CD4-positive, CD25-positive, alpha-beta regulatory T cell (primary cell): Measurements from ENCODE around the gene LRRC74B. TPM values are rescaled to one million over a fixed set of nuclear protein-coding genes. Genes with fewer than 3 reads are reported as not detected.
"Not testable (repeated sequence)": the region's sequence is repeated elsewhere in the genome, so short reads cannot be mapped to it uniquely, and the experiment has no call there.

Source experiments
- ATAC-seq, 2 donors: fragments of 150-1000 bp; cut with Tn5 transposase; one replicate each; pipeline ENCODE4 v1.10.0; 2021; ENCODE audit warnings: low read depth in 2 of 2, moderate number of reproducible peaks in 2 of 2, moderate library complexity in 1 of 2
- DNase-seq, 3 donors: peaks; one replicate each; pipeline versions ENCODE4 v3.0.0 to v3.0.0-alpha.2; 2012 to 2022; ENCODE audit warnings: mixed read lengths in 1 of 3
- H3K27ac ChIP-seq: one replicate; pipeline ENCODE4 v1.7.0; 2013; ENCODE audit warnings: mild to moderate bottlenecking, low read length; ENCODE audit not compliant: insufficient read depth, poor library complexity, severe bottlenecking
- H3K27me3 ChIP-seq: one replicate; pipeline ENCODE4 v1.7.0; 2013; ENCODE audit warnings: low read length; ENCODE audit not compliant: control insufficient read depth, insufficient read depth
- H3K36me3 ChIP-seq: one replicate; pipeline ENCODE4 v1.7.0; 2013; ENCODE audit warnings: mild to moderate bottlenecking, low read length, moderate library complexity; ENCODE audit not compliant: control insufficient read depth, insufficient read depth
- H3K4me1 ChIP-seq: 2 replicates; pipeline ENCODE4 v1.7.0; 2013; ENCODE audit warnings: mild to moderate bottlenecking, low read length; ENCODE audit not compliant: insufficient read depth, control insufficient read depth, poor library complexity, severe bottlenecking
- H3K4me3 ChIP-seq: one replicate; pipeline ENCODE4 v1.7.0; 2013; ENCODE audit warnings: low read depth, mild to moderate bottlenecking, low read length, moderate library complexity
- H3K9me3 ChIP-seq, 2 experiments: 1 replicate in 1 of 2; 2 replicates in 1 of 2; pipeline ENCODE4 v1.7.0; 2013; ENCODE audit warnings: low read length in 2 of 2, mild to moderate bottlenecking in 1 of 2, moderate library complexity in 1 of 2; ENCODE audit not compliant: control insufficient read depth in 2 of 2
- H3K27ac Mint-ChIP-seq, 3 donors: one replicate each; pipeline ENCODE4 v1.8.0; 2020 to 2022; ENCODE audit warnings: mild to moderate bottlenecking in 3 of 3, mixed read lengths in 3 of 3, moderate library complexity in 2 of 3
- H3K27me3 Mint-ChIP-seq: one replicate; pipeline ENCODE4 v1.8.0; 2022; ENCODE audit warnings: mild to moderate bottlenecking, mixed read lengths
- H3K36me3 Mint-ChIP-seq: one replicate; pipeline ENCODE4 v1.8.0; 2020; ENCODE audit warnings: mixed read lengths
- H3K4me1 Mint-ChIP-seq, 4 donors: one replicate each; pipeline ENCODE4 v1.8.0; 2020 to 2022; ENCODE audit warnings: mixed read lengths in 4 of 4, mild to moderate bottlenecking in 1 of 4
- H3K4me3 Mint-ChIP-seq, 4 donors: one replicate each; pipeline ENCODE4 v1.8.0; 2020 to 2022; ENCODE audit warnings: mild to moderate bottlenecking in 4 of 4, mixed read lengths in 4 of 4, moderate library complexity in 3 of 4
- H3K9me3 Mint-ChIP-seq, 7 donors: one replicate each; pipeline ENCODE4 v1.8.0; 2020 to 2022; ENCODE audit warnings: mixed read lengths in 7 of 7, mild to moderate bottlenecking in 3 of 7, moderate library complexity in 2 of 7
- polyA plus RNA-seq, 4 donors: library from polyadenylated mRNA; unstranded; fragments of 300-500 nt; fragmentation: Illumina TruSeq; gene quantifications; one replicate each; pipeline ENCODE4 v1.2.3, GENCODE V29; 2021
- total RNA-seq: library from RNA; stranded (reverse); gene quantifications from one replicate; pipeline ENCODE4 v1.2.3, GENCODE V29; 2022

LRRC74B gene
- total and polyA plus RNA-seq, 5 donors from 2014 or later = 0.10 TPM; not detected in 4

- Histone ChIP-seq H3K27me3 (peaks cover 6% of the 10 kb centered on the region), H3K4me1 (no peaks in the 10 kb centered on the region), H3K4me3 (no peak within 1 kb of the TSS), H3K36me3 (no peaks in the 10 kb centered on the region), H3K9me3 (no peaks in the 10 kb centered on the region), H3K27ac (no peak within 1 kb of the TSS)
- H3K9me3 Mint-ChIP-seq = no peaks in the 10 kb centered on the region
- ATAC-seq (no peak), DNase-seq (no peak)
- peak within 1 kb of the TSS in 1 of 4 donors; percentile 43 for H3K4me3 Mint-ChIP-seq
- H3K4me1 Mint-ChIP-seq = peaks cover 0 to 5% (median 0%) of the 10 kb centered on the region in 4 donors
- H3K27me3 Mint-ChIP-seq = peaks cover 46% of the 10 kb centered on the region
- H3K36me3 Mint-ChIP-seq = no peaks in the 10 kb centered on the region
- H3K27ac Mint-ChIP-seq = no peak within 1 kb of the TSS
Measured at GRCh38 chr22:21032037-21032867, 13.5 kb upstream of the LRRC74B start, which contains the start of gene SLC7A4. Gene SLC7A4 (minus strand): TSS chr22:21032561. CDS start chr22:21031812, 749 bp downstream.

- Mint-ChIP-seq H3K4me3 (peak overlapping the region in 1 of 4 donors; percentile 43), H3K27ac (no peak overlapping the region), H3K4me1 (peaks cover 0 to 5% (median 0%) of the 10 kb centered on the region in 4 donors), H3K36me3 (no peaks in the 10 kb centered on the region), H3K9me3 (no peaks in the 10 kb centered on the region), H3K27me3 (peaks cover 51% of the 10 kb centered on the region)
- Histone ChIP-seq H3K27ac (no peak overlapping the region), H3K4me1 (no peaks in the 10 kb centered on the region), H3K4me3 (no peak overlapping the region), H3K9me3 (no peaks in the 10 kb centered on the region), H3K36me3 (no peaks in the 10 kb centered on the region), H3K27me3 (peaks cover 6% of the 10 kb centered on the region)
- no peak for ATAC-seq
- no peak for DNase-seq
Measured at GRCh38 chr22:21032868-21033688, 12.7 kb upstream of the LRRC74B start.

DNA sequence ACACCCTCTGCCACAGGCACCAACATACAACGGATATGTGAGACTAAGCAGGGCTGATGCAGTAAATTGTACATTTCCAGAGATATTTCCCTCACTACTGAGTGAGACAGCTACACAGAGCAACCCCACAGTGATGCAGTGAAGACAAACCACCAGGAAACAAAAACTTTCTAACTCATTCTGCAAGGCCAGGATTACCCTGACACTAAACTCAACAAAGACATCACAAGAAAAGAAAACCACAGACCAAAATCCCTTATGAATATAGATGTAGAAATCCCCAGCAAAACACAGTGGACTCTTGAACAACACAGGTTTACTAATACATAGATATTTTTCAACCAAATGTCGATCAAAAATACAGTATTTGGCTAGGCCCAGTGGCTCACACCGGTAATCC is 11.9 kb upstream of the LRRC74B start:
- no peaks in the 10 kb centered on the region for H3K36me3 Mint-ChIP-seq
- Histone ChIP-seq H3K36me3 (no peaks in the 10 kb centered on the region), H3K9me3 (no peaks in the 10 kb centered on the region), H3K4me1 (no peaks in the 10 kb centered on the region), H3K27me3 (peaks cover 6% of the 10 kb centered on the region), H3K27ac (no peak overlapping the region), H3K4me3 (no peak overlapping the region)
- H3K4me1 Mint-ChIP-seq = peaks cover 0 to 5% (median 0%) of the 10 kb centered on the region in 4 donors
- H3K9me3 Mint-ChIP-seq = no peaks in the 10 kb centered on the region
- no peak overlapping the region for H3K4me3 Mint-ChIP-seq
- H3K27me3 Mint-ChIP-seq = peaks cover 56% of the 10 kb centered on the region
- no peak overlapping the region for H3K27ac Mint-ChIP-seq
- ATAC-seq = no peak
- no peak for DNase-seq

DNA sequence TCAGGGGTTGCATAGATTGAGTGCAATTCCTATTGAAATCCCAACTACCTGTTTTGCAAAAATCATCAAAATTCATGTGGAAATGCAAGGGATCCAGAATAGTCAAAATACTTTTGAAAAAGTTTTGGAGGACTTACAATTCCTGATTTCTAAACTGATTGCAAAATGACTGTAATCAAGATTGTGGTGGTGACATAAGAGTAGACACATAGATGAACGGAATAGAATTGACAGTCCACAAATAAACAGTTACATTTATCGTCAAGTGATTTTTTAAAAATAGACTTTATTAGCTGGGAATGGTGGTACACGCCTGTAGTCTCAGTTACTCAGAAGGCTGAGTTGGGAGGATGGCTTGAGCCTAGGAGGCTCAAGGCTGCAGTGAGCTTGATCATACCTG is 10.8 kb upstream of the LRRC74B start:
- ATAC-seq (no peak), DNase-seq (no peak)
- no peaks in the 10 kb centered on the region for H3K9me3 Mint-ChIP-seq
- Histone ChIP-seq H3K4me3 (no peak overlapping the region), H3K27me3 (peaks cover 6% of the 10 kb centered on the region), H3K9me3 (no peaks in the 10 kb centered on the region), H3K36me3 (no peaks in the 10 kb centered on the region), H3K27ac (no peak overlapping the region), H3K4me1 (no peaks in the 10 kb centered on the region)
- no peaks in the 10 kb centered on the region for H3K36me3 Mint-ChIP-seq
- no peak overlapping the region for H3K27ac Mint-ChIP-seq
- H3K4me1 Mint-ChIP-seq = peaks cover 0 to 5% (median 0%) of the 10 kb centered on the region in 4 donors
- H3K27me3 Mint-ChIP-seq = peaks cover 58% of the 10 kb centered on the region
- no peak overlapping the region for H3K4me3 Mint-ChIP-seq

DNA sequence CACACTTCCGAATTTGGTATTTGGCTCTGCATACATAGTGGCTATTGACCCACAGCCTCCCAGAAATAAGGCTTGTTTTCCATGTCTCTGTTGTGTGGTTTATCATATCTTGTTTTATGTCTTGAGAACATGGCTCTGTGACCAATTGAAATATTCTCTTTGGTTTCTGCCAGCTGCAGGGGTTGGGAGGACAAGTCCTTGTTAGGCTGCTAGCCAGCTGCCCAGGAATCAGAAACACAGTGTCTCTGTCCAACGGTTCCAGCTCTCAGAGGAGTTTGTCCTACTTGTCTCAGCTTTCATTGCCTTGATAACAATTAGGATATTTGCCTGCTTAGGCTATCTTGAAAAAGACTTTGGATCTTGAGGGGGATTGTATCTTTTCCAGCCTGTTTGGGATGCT is 7.3 kb upstream of the LRRC74B start:
- no peak for ATAC-seq
- no peaks in the 10 kb centered on the region for H3K36me3 Mint-ChIP-seq
- Histone ChIP-seq H3K4me1 (no peaks in the 10 kb centered on the region), H3K4me3 (no peak overlapping the region), H3K36me3 (no peaks in the 10 kb centered on the region), H3K9me3 (no peaks in the 10 kb centered on the region), H3K27ac (no peak overlapping the region), H3K27me3 (peaks cover 5% of the 10 kb centered on the region)
- H3K9me3 Mint-ChIP-seq = peaks cover 0 to 1% (median 0%) of the 10 kb centered on the region in 7 donors
- H3K4me3 Mint-ChIP-seq = no peak overlapping the region
- H3K27me3 Mint-ChIP-seq = peaks cover 59% of the 10 kb centered on the region
- no peak for DNase-seq
- no peak overlapping the region for H3K27ac Mint-ChIP-seq
- H3K4me1 Mint-ChIP-seq = peaks cover 0 to 5% (median 3%) of the 10 kb centered on the region in 4 donors

- not testable (repeated sequence) for ATAC-seq, H3K4me1 ChIP-seq, H3K36me3 Mint-ChIP-seq, H3K36me3 ChIP-seq, DNase-seq, H3K27ac ChIP-seq, H3K27me3 ChIP-seq, H3K9me3 Mint-ChIP-seq, H3K9me3 ChIP-seq, H3K4me1 Mint-ChIP-seq, H3K4me3 ChIP-seq, H3K4me3 Mint-ChIP-seq, H3K27ac Mint-ChIP-seq
- H3K27me3 Mint-ChIP-seq = peaks cover 57% of the 10 kb centered on the region
Measured at GRCh38 chr22:21039158-21039557, 6.6 kb upstream of the LRRC74B start.

DNA sequence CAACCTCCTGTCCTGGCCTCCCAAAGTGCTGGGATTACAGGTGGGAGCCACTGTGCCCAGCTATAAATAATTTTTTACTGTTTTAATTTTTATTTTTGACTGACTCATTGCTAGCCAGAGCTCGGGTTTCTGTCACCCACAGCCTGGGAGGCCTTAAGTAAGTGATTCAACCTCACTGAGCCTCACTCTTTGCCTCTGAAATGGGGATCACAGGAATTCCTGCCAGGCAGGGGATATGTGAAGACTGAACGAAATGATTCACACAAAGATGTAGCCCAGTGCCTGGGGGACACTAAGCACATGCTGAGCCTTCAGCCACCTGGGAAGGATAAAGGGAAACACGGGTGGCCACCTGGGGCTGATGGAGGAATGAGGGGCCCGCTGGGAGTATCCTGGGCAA is 3.8 kb upstream of the LRRC74B start:
- no peak overlapping the region for H3K27ac Mint-ChIP-seq
- H3K9me3 Mint-ChIP-seq = peaks cover 0 to 1% (median 0%) of the 10 kb centered on the region in 7 donors
- Histone ChIP-seq H3K9me3 (no peaks in the 10 kb centered on the region), H3K27me3 (no peaks in the 10 kb centered on the region), H3K4me1 (peaks cover 9% of the 10 kb centered on the region), H3K27ac (no peak overlapping the region), H3K4me3 (no peak overlapping the region), H3K36me3 (no peaks in the 10 kb centered on the region)
- H3K4me1 Mint-ChIP-seq = peaks cover 0 to 25% (median 15%) of the 10 kb centered on the region in 4 donors
- H3K36me3 Mint-ChIP-seq = no peaks in the 10 kb centered on the region
- H3K27me3 Mint-ChIP-seq = peaks cover 49% of the 10 kb centered on the region
- DNase-seq = no peak
- ATAC-seq = no peak
- H3K4me3 Mint-ChIP-seq = no peak overlapping the region
